GM13977 (cell line): Measurements from ENCODE around the gene HCK.

Source experiments
- DNase-seq: peaks from one replicate; pipeline ENCODE4 v3.0.0; 2012; ENCODE audit warnings: low spot score
- in situ Hi-C: fragments of 300-500 bp; cut with MboI; formaldehyde crosslinking; loops from one replicate; pipeline ENCODE4 v1.12.0; 2022; ENCODE audit warnings: low sequenced_read_pairs, low pct_unique_long_range_greater_than_20kb, mixed read lengths, inconsistent platforms; ENCODE audit not compliant: unreplicated experiment
- TF ChIP-seq, protein P1 (sequence below): IDR thresholded peaks from 2 replicates; pipeline ENCODE4 v1.5.1; 2012; ENCODE audit warnings: mild to moderate bottlenecking, control low read depth; ENCODE audit not compliant: insufficient read depth; ENCODE audit errors: extremely low read depth, missing control alignments

HCK gene

GRCh38 chr20:32138921-32139320 is 86.9 kb downstream of the HCK start:
- TF ChIP-seq, protein P1, sequence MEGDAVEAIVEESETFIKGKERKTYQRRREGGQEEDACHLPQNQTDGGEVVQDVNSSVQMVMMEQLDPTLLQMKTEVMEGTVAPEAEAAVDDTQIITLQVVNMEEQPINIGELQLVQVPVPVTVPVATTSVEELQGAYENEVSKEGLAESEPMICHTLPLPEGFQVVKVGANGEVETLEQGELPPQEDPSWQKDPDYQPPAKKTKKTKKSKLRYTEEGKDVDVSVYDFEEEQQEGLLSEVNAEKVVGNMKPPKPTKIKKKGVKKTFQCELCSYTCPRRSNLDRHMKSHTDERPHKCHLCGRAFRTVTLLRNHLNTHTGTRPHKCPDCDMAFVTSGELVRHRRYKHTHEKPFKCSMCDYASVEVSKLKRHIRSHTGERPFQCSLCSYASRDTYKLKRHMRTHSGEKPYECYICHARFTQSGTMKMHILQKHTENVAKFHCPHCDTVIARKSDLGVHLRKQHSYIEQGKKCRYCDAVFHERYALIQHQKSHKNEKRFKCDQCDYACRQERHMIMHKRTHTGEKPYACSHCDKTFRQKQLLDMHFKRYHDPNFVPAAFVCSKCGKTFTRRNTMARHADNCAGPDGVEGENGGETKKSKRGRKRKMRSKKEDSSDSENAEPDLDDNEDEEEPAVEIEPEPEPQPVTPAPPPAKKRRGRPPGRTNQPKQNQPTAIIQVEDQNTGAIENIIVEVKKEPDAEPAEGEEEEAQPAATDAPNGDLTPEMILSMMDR: no peak
- DNase-seq: no peak
- in situ Hi-C loops: no loop called here

DNA sequence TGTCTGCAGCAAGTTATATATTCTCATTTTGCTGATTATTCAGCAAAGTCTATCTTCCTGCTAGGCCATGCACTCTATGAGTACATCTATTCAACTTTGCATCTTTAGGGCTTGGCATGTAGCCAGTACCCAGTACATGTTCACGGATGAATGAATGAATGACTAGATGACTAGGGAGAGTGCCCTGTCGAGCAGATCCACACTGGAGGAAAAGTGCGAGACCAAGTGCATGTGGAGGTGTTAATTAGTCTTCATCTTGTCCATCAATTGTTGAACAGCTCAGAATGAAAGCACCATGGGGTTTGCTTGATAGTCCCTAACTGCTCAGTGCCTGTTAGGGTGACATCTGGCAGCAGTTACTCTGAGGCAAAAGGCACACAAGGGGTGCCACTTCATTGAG is 87.9 kb downstream of the HCK start:
- in situ Hi-C loops: no loop called here
- DNase-seq: no peak
- TF ChIP-seq, protein P1: no peak

- in situ Hi-C loops: no loop called here
- no peak for DNase-seq
- TF ChIP-seq, protein P1: no peak
These were observed 88.6 kb downstream of the HCK start for GRCh38 chr20:32140603-32141002.

GRCh38 chr20:32141465-32141980 is 89.5 kb downstream of the HCK start:
- no peak for DNase-seq
- in situ Hi-C loops: no loop called here
- TF ChIP-seq, protein P1: no peak

DNA sequence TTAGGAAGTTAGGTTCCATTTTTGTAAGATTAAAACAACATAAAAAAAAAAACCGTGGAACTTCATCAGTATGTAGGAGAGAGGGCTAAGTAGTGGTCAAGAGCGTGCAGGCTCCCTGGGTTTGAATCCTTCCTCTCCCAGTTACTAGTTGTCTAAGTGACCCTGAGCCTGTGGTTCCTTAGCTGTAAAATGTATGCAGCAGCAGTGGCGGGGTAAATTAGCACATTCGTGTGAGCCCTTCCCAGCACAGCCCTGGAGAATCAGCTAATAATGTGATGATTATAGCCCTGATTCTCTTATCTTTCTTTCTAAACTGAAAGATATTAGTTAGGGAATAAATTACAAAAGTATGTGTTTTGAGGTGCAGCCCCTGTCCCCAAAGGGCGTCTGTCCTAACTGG is 90.0 kb downstream of the HCK start:
- no peak for DNase-seq
- TF ChIP-seq, protein P1: no peak
- in situ Hi-C loops: no loop called here

GRCh38 chr20:32142991-32143390 is 90.9 kb downstream of the HCK start:
- TF ChIP-seq, protein P1: no peak
- in situ Hi-C loops: no loop called here
- no peak for DNase-seq
